Measurements from ENCODE around the gene CMTM5. TPM values are rescaled to one million over a fixed set of nuclear protein-coding genes. Genes with fewer than 3 reads are reported as not detected.

Gene CMTM5
- total RNA-seq, 1 experiment from 2014 or later: not detected

GRCh38 chr14:23396781-23397407 lies 20.0 kb downstream of the CMTM5 start:
- in situ Hi-C loops (cut with HindIII; ENCODE audit: low pct_unique_long_range_greater_than_20kb, low sequenced_read_pairs): no loop called here
- CTCF ChIA-PET: no interaction called here

GRCh38 chr14:23398348-23398747 lies 21.5 kb downstream of the CMTM5 start:
- H3K27me3 ChIP-seq (ENCODE audit: control insufficient read depth, insufficient read depth, low read length): no peaks in the 10 kb centered on the region; the same call in 1 of the 2 replicates
- ATAC-seq: no peak
- no peaks in the 10 kb centered on the region for H3K36me3 ChIP-seq (ENCODE audit: control insufficient read depth, insufficient read depth, low read length)
- in situ Hi-C loops (cut with HindIII; ENCODE audit: low pct_unique_long_range_greater_than_20kb, low sequenced_read_pairs) (no loop called here), intact Hi-C loops (cut with micrococcal nuclease; ENCODE audit: unreplicated experiment) (no loop called here)
- no peak overlapping the region for H3K4me3 ChIP-seq (ENCODE audit: low read depth in 2 of 2, low read length in 2 of 2)
- H3K4me1 ChIP-seq (ENCODE audit: control insufficient read depth, insufficient read depth, low read length): no peaks in the 10 kb centered on the region
- no peaks in the 10 kb centered on the region for H3K9me3 ChIP-seq (ENCODE audit: control insufficient read depth, insufficient read depth, low read depth, low read length)
- POLR2A ChIA-PET: no interaction called here
- TF ChIP-seq CTCF (IDR thresholded peaks at IDR 0.05): no peak
- TF ChIP-seq POLR2AphosphoS5 (IDR thresholded peaks at IDR 0.05; ENCODE audit: low read depth, low read length): no peak
- no peak for TF ChIP-seq REST (IDR thresholded peaks at IDR 0.05; ENCODE audit: insufficient read depth in 1 of 2, low read depth in 2 of 2, low read length in 1 of 2)
- no peak for TF ChIP-seq TCF7L2 (IDR thresholded peaks at IDR 0.05; ENCODE audit: low read depth, low read length)
- TF ChIP-seq SIN3A (IDR thresholded peaks at IDR 0.05; ENCODE audit: borderline replicate concordance, insufficient read depth, low read depth, low read length): no peak
- no TSS peak for BruUV-seq (replicated peaks)
- CTCF ChIA-PET: no interaction called here
- no peak overlapping the region for H3K27ac ChIP-seq (ENCODE audit: low read length)
- no peak for DNase-seq (ENCODE audit: low read depth, low spot score)

More at GRCh38 chr14:23396781-23397407, 20.0 kb downstream of the CMTM5 start:
- no peaks in the 10 kb centered on the region for H3K9me3 ChIP-seq (ENCODE audit: control insufficient read depth, insufficient read depth, low read depth, low read length)
- no peak overlapping the region for H3K27ac ChIP-seq (ENCODE audit: low read length)
- no peaks in the 10 kb centered on the region for H3K36me3 ChIP-seq (ENCODE audit: control insufficient read depth, insufficient read depth, low read length)
- no peak overlapping the region for H3K4me3 ChIP-seq (ENCODE audit: low read depth in 2 of 2, low read length in 2 of 2)
- no peak for DNase-seq (ENCODE audit: low read depth, low spot score)
- no TSS peak for BruUV-seq (replicated peaks)
- no peaks in the 10 kb centered on the region; the same call in 1 of the 2 replicates for H3K27me3 ChIP-seq (ENCODE audit: control insufficient read depth, insufficient read depth, low read length)
- no peak for TF ChIP-seq POLR2AphosphoS5 (IDR thresholded peaks at IDR 0.05; ENCODE audit: low read depth, low read length)
- no peaks in the 10 kb centered on the region for H3K4me1 ChIP-seq (ENCODE audit: control insufficient read depth, insufficient read depth, low read length)
- intact Hi-C loops (cut with micrococcal nuclease; ENCODE audit: unreplicated experiment): no loop called here
- no peak for ATAC-seq
- POLR2A ChIA-PET: interaction anchor here (0.7 kb wide), 1 partner anchor 29 kb away, joined by 3 read pairs; no protein-coding TSS in a partner anchor

GRCh38 chr14:23399136-23399535 lies 22.3 kb downstream of the CMTM5 start:
- no peak overlapping the region for H3K4me3 ChIP-seq (ENCODE audit: low read depth in 2 of 2, low read length in 2 of 2)
- no peaks in the 10 kb centered on the region; the same call in 1 of the 2 replicates for H3K27me3 ChIP-seq (ENCODE audit: control insufficient read depth, insufficient read depth, low read length)
- intact Hi-C loops (cut with micrococcal nuclease; ENCODE audit: unreplicated experiment) (no loop called here), in situ Hi-C loops (cut with HindIII; ENCODE audit: low pct_unique_long_range_greater_than_20kb, low sequenced_read_pairs) (no loop called here)
- ATAC-seq (no peak), DNase-seq (ENCODE audit: low read depth, low spot score) (no peak)
- BruUV-seq (replicated peaks): no TSS peak
- ChIA-PET POLR2A (no interaction called here), CTCF (no interaction called here)
- TF ChIP-seq TCF7L2 (IDR thresholded peaks at IDR 0.05; ENCODE audit: low read depth, low read length) (no peak), CTCF (IDR thresholded peaks at IDR 0.05) (no peak), SIN3A (IDR thresholded peaks at IDR 0.05; ENCODE audit: borderline replicate concordance, insufficient read depth, low read depth, low read length) (no peak), POLR2AphosphoS5 (IDR thresholded peaks at IDR 0.05; ENCODE audit: low read depth, low read length) (no peak), REST (IDR thresholded peaks at IDR 0.05; ENCODE audit: insufficient read depth in 1 of 2, low read depth in 2 of 2, low read length in 1 of 2) (no peak)
- H3K9me3 ChIP-seq (ENCODE audit: control insufficient read depth, insufficient read depth, low read depth, low read length): no peaks in the 10 kb centered on the region
- H3K27ac ChIP-seq (ENCODE audit: low read length): no peak overlapping the region
- H3K4me1 ChIP-seq (ENCODE audit: control insufficient read depth, insufficient read depth, low read length): no peaks in the 10 kb centered on the region
- H3K36me3 ChIP-seq (ENCODE audit: control insufficient read depth, insufficient read depth, low read length): no peaks in the 10 kb centered on the region
